Fibroblast of skin of right quadriceps (primary cell): ENCODE results near the gene VPS8.

ENCODE experiments used
- DNase-seq: peaks from one replicate; pipeline ENCODE4 v3.0.0-alpha.2; 2013

The VPS8 gene

GRCh38 chr3:184811999-184812661, at the start of gene VPS8:
Gene VPS8 (plus strand): TSS chr3:184812166. CDS start chr3:184824633, 12,467 bp downstream.
- DNase-seq = peak; percentile 93

GRCh38 chr3:184764191-184764590, 47.8 kb upstream of the VPS8 start:
- no peak for DNase-seq

- DNase-seq = no peak
Observed at GRCh38 chr3:184765047-184765729, 46.8 kb upstream of the VPS8 start.

GRCh38 chr3:184765730-184766074, 46.3 kb upstream of the VPS8 start:
- DNase-seq = peak; percentile 62

GRCh38 chr3:184766555-184767261, 45.3 kb upstream of the VPS8 start:
- peak; percentile 65 for DNase-seq

GRCh38 chr3:184767377-184767776, 44.6 kb upstream of the VPS8 start:
- no peak for DNase-seq

GRCh38 chr3:184769382-184770170, 42.4 kb upstream of the VPS8 start:
- DNase-seq = no peak

GRCh38 chr3:184770541-184770940, 41.4 kb upstream of the VPS8 start:
- DNase-seq = no peak

GRCh38 chr3:184771301-184772127, 40.5 kb upstream of the VPS8 start:
- DNase-seq = no peak

GRCh38 chr3:184772667-184773272, 39.2 kb upstream of the VPS8 start:
- no peak for DNase-seq

GRCh38 chr3:184773283-184774186, 38.4 kb upstream of the VPS8 start:
- DNase-seq = peak; percentile 58

- no peak for DNase-seq
Observed at GRCh38 chr3:184776916-184777315, 35.0 kb upstream of the VPS8 start.

- peak; percentile 94 for DNase-seq
Observed at GRCh38 chr3:184777566-184778356, 34.2 kb upstream of the VPS8 start.

GRCh38 chr3:184778426-184779332, 33.3 kb upstream of the VPS8 start:
- DNase-seq = no peak

- peak; percentile 49 for DNase-seq
Observed at GRCh38 chr3:184780981-184781515, 30.9 kb upstream of the VPS8 start.

- DNase-seq = peak; percentile 68
Observed at GRCh38 chr3:184781801-184782200, 30.2 kb upstream of the VPS8 start.

- peak; percentile 76 for DNase-seq
Observed at GRCh38 chr3:184783319-184783718, 28.6 kb upstream of the VPS8 start.

- DNase-seq = peak; percentile 47
Observed at GRCh38 chr3:184784731-184785500, 27.1 kb upstream of the VPS8 start.
